DOHH2 (cell line): Measurements from ENCODE around the gene CLIC3.

ENCODE experiments used
- CTCF ChIP-seq: fragments of 200-600 bp; sonication (generic); IDR thresholded peaks from one replicate; pipeline ENCODE4 v1.5.1; 2014; ENCODE audit warnings: antibody characterized with exemption, mild to moderate bottlenecking, low read depth, low read length; ENCODE audit not compliant: poor library complexity, severe bottlenecking
- EZH2phosphoT487 ChIP-seq: fragments of 200-600 bp; sonication (generic); IDR thresholded peaks from 2 replicates; pipeline ENCODE4 v1.6.1; 2017; ENCODE audit warnings: borderline replicate concordance, mild to moderate bottlenecking, antibody characterized with exemption, low read length, moderate library complexity, mixed read lengths

GRCh38 chr9:136991993-136992818 lies 4.2 kb downstream of the CLIC3 start, which contains the start of gene PAXX:
- TF ChIP-seq CTCF = no peak
- no peak for TF ChIP-seq EZH2phosphoT487
